Sigmoid colon (tissue), 4 donors: ENCODE results near the gene IGFBPL1.

Experiments used
- EP300 ChIP-seq, 4 donors: sonication (generic); formaldehyde crosslinking; IDR thresholded peaks; one replicate each; pipeline ENCODE4 v1.6.1; 2017; ENCODE audit warnings: antibody characterized with exemption in 4 of 4
- POLR2A ChIP-seq, 2 donors: fragments of 450-650 bp; IDR thresholded peaks; one replicate each; pipeline ENCODE4 v1.6.1; 2016; ENCODE audit warnings: antibody characterized with exemption in 2 of 2, mild to moderate bottlenecking in 2 of 2, moderate library complexity in 2 of 2
- POLR2AphosphoS5 ChIP-seq, 4 donors: sonication (generic); formaldehyde crosslinking; IDR thresholded peaks; one replicate each; pipeline ENCODE4 v1.6.1; 2017; ENCODE audit warnings: antibody characterized with exemption in 4 of 4
- TF ChIP-seq, protein P1 (sequence below), 4 experiments: fragments of 450-650 bp in 3 of 4; fragments of 200-600 bp in 1 of 4; IDR thresholded peaks; one replicate each; pipeline ENCODE4 v1.5.1; 2016 to 2019; ENCODE audit warnings: antibody characterized with exemption in 4 of 4, mild to moderate bottlenecking in 3 of 4, moderate library complexity in 2 of 4

DNA sequence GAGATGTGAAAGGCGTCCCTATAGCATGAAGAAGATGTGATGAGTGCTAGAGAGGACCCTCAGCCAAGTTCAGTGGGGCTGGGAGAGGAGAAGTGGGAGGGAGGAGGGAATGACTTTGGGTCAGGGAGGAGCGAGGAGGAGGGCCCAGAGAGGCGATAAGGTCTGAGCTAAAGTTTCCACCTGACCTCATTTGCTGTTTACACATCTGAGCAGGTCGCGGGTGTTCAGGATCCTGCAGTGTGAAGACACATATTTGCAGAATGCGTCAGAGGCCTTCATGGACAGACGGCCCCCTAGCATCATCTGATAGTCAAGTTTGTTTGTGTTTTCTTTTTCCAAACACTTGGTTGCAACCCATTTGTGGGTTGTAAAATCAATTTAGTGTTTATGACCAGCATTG lies 18.9 kb upstream of the IGFBPL1 start:
- TF ChIP-seq, protein P1, sequence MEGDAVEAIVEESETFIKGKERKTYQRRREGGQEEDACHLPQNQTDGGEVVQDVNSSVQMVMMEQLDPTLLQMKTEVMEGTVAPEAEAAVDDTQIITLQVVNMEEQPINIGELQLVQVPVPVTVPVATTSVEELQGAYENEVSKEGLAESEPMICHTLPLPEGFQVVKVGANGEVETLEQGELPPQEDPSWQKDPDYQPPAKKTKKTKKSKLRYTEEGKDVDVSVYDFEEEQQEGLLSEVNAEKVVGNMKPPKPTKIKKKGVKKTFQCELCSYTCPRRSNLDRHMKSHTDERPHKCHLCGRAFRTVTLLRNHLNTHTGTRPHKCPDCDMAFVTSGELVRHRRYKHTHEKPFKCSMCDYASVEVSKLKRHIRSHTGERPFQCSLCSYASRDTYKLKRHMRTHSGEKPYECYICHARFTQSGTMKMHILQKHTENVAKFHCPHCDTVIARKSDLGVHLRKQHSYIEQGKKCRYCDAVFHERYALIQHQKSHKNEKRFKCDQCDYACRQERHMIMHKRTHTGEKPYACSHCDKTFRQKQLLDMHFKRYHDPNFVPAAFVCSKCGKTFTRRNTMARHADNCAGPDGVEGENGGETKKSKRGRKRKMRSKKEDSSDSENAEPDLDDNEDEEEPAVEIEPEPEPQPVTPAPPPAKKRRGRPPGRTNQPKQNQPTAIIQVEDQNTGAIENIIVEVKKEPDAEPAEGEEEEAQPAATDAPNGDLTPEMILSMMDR (IDR thresholded peaks at IDR 0.05): no peak
- TF ChIP-seq POLR2A (IDR thresholded peaks at IDR 0.05): no peak
- TF ChIP-seq POLR2AphosphoS5 (IDR thresholded peaks at IDR 0.05): no peak
- no peak for TF ChIP-seq EP300 (IDR thresholded peaks at IDR 0.05)
